Vagina (tissue), 2 donors: Measurements from ENCODE around the gene HSPA1B.

Experiments
- CTCF ChIP-seq, 3 experiments: fragments of 450-650 bp in 2 of 3; fragments of 200-600 bp in 1 of 3; sonication (generic) in 1 of 3; IDR thresholded peaks; one replicate each; pipeline ENCODE4 v1.5.1; 2017 to 2019; ENCODE audit warnings: antibody characterized with exemption in 3 of 3, mild to moderate bottlenecking in 2 of 3, moderate library complexity in 2 of 3
- POLR2A ChIP-seq, 2 donors: fragments of 450-650 bp; IDR thresholded peaks; one replicate each; pipeline ENCODE4 v1.6.1; 2017; ENCODE audit warnings: antibody characterized with exemption in 2 of 2, mild to moderate bottlenecking in 2 of 2, moderate library complexity in 2 of 2
- POLR2AphosphoS5 ChIP-seq, 2 donors: sonication (generic); formaldehyde crosslinking; IDR thresholded peaks; one replicate each; pipeline ENCODE4 v1.9.0; 2017; ENCODE audit warnings: antibody characterized with exemption in 2 of 2, mild to moderate bottlenecking in 2 of 2, low read depth in 1 of 2; ENCODE audit not compliant: insufficient read depth in 1 of 2

GRCh38 chr6:31879143-31879542 is 51.6 kb downstream of the HSPA1B start:
- TF ChIP-seq CTCF (IDR thresholded peaks at IDR 0.05), result no peak
- TF ChIP-seq POLR2A (IDR thresholded peaks at IDR 0.05), result no peak
- no peak for TF ChIP-seq POLR2AphosphoS5 (IDR thresholded peaks at IDR 0.05; ENCODE audit: insufficient read depth in 1 of 2, low read depth in 1 of 2)
